Stimulated activated naive CD4-positive, alpha-beta T cell treated with Interleukin-2 at 50 U/mL for 16 hours (primary cell): ENCODE measurements around the gene FLACC1.
A peak's percentile ranks its signal among the peaks of the same experiment; 100 is the strongest.
"Not testable (repeated sequence)": the region's sequence is repeated elsewhere in the genome, so short reads cannot be mapped to it uniquely, and the experiment has no call there.

Experiments used
- DNase-seq: peaks from one replicate; lab custom pipeline; 2025; lab: John Stamatoyannopoulos, UW

Gene FLACC1

GRCh38 chr2:201357221-201357620 lies at the start of gene FLACC1:
Gene FLACC1 (minus strand): TSS chr2:201357345. CDS start chr2:201351404, 5,941 bp downstream.
- DNase-seq = no peak

GRCh38 chr2:201406077-201406662 lies 49.0 kb upstream of the FLACC1 start:
- DNase-seq = no peak

- DNase-seq = no peak
Observed at GRCh38 chr2:201404699-201405280, 47.6 kb upstream of the FLACC1 start.

GRCh38 chr2:201403880-201404279 lies 46.7 kb upstream of the FLACC1 start:
- no peak for DNase-seq

- DNase-seq = no peak
Observed at GRCh38 chr2:201402651-201403562, 45.8 kb upstream of the FLACC1 start.

- no peak for DNase-seq
Observed at GRCh38 chr2:201401815-201402214, 44.7 kb upstream of the FLACC1 start.

GRCh38 chr2:201396595-201396994 lies 39.5 kb upstream of the FLACC1 start:
- no peak for DNase-seq

- no peak for DNase-seq
Observed at GRCh38 chr2:201383136-201383535, 26.0 kb upstream of the FLACC1 start.

GRCh38 chr2:201378496-201379397 lies 21.6 kb upstream of the FLACC1 start:
- DNase-seq = no peak

GRCh38 chr2:201377218-201377617 lies 20.1 kb upstream of the FLACC1 start:
- DNase-seq = no peak

- no peak for DNase-seq
Observed at GRCh38 chr2:201369775-201370174, 12.6 kb upstream of the FLACC1 start.

GRCh38 chr2:201369318-201369717 lies 12.2 kb upstream of the FLACC1 start:
- not testable (repeated sequence) for DNase-seq

GRCh38 chr2:201366146-201366545 lies 9.0 kb upstream of the FLACC1 start:
- no peak for DNase-seq

- no peak for DNase-seq
Observed at GRCh38 chr2:201363857-201364560, 6.9 kb upstream of the FLACC1 start.

- no peak for DNase-seq
Observed at GRCh38 chr2:201362396-201362795, 5.3 kb upstream of the FLACC1 start.

GRCh38 chr2:201361078-201361733 lies 4.1 kb upstream of the FLACC1 start:
- no peak for DNase-seq

- DNase-seq = no peak
Observed at GRCh38 chr2:201360256-201360655, 3.1 kb upstream of the FLACC1 start.

GRCh38 chr2:201358684-201359083 lies 1.5 kb upstream of the FLACC1 start:
- peak; percentile 12 for DNase-seq

- no peak for DNase-seq
Observed at GRCh38 chr2:201353116-201353515, 4.0 kb downstream of the FLACC1 start.

GRCh38 chr2:201350879-201351278 lies 6.3 kb downstream of the FLACC1 start:
- DNase-seq = no peak

GRCh38 chr2:201349601-201350000 lies 7.5 kb downstream of the FLACC1 start:
- no peak for DNase-seq
